Esophagus squamous epithelium (tissue), 4 donors: ENCODE data around the gene RNGTT.

Experiments
- CTCF ChIP-seq, 6 experiments: fragments of 450-650 bp in 4 of 6; fragments of 200-600 bp in 2 of 6; sonication (generic) in 2 of 6; IDR thresholded peaks; one replicate each; pipeline ENCODE4 v1.5.1; 2016 to 2019; ENCODE audit warnings: antibody characterized with exemption in 6 of 6, mild to moderate bottlenecking in 4 of 6, moderate library complexity in 4 of 6
- POLR2A ChIP-seq, 4 donors: fragments of 450-650 bp; IDR thresholded peaks; one replicate each; pipeline ENCODE4 v1.6.1; 2017; ENCODE audit warnings: antibody characterized with exemption in 4 of 4, mild to moderate bottlenecking in 4 of 4, moderate library complexity in 3 of 4

DNA sequence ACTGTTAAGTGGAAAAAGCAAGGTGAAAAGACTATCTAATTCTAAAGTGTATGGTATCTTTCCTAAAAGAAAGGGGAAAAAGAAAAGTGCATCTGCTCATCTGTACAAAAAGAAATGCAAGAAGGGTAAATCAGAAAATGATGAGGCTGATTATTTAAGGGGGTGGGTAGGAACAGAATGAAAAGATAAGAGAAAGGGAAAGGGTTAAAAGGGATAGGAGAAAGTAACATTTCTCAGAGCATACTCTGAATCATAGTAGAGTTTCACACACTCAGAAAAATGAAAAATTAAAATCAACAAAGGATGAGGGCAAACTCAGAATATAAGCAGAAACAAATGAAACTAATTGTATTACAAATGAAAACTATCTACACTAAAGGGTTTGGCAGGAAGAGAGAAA lies 79.1 kb downstream of the RNGTT start:
- TF ChIP-seq CTCF (IDR thresholded peaks at IDR 0.05), result no peak
- no peak for TF ChIP-seq POLR2A (IDR thresholded peaks at IDR 0.05)
